HCT116 (cell line): ENCODE results near the gene STYK1. TPM values are rescaled to one million over a fixed set of nuclear protein-coding genes. Genes with fewer than 3 reads are reported as not detected.

ENCODE experiments used
- ATAC-seq: fragments of 200-7000 bp; cut with Tn5 transposase; 2 replicates; pipeline ENCODE4 v1.9.1; 2020; ENCODE audit warnings: mild to moderate bottlenecking, moderate library complexity
- BruUV-seq: library from RNA; stranded (reverse); fragments of 400-500 nt; replicated peaks from 2 replicates; lab custom pipeline; 2021; lab: Mats Ljungman, UMichigan
- CTCF ChIA-PET: fragments of 300-600 bp; sonication (Branson Sonifier 250); formaldehyde crosslinking; loops from one replicate; lab custom pipeline; 2021; ENCODE audit warnings: antibody characterized with exemption; lab: Charles Lee
- POLR2A ChIA-PET: fragments of 300-600, 350-600 bp; sonication (Branson Sonifier 250); formaldehyde crosslinking; loops from one replicate; lab custom pipeline; 2021; ENCODE audit warnings: antibody characterized with exemption; lab: Charles Lee
- RAD21 ChIA-PET, 2 experiments: fragments of 300-600 bp; sonication (Branson Sonifier 250); formaldehyde crosslinking; loops; one replicate each; lab custom pipeline; 2023; ENCODE audit warnings: low total read pairs in 2 of 2; ENCODE audit not compliant: uncharacterized antibody in 2 of 2, unreplicated experiment in 2 of 2, low non-redundant PET in 1 of 2; lab: Charles Lee
- DNase-seq: peaks from one replicate; pipeline ENCODE4 v3.0.0-alpha.2; 2010; ENCODE audit warnings: low read depth, low spot score
- H2AFZ ChIP-seq: fragments of 200-600 bp; shearing (Covaris generic), sonication (generic); 2 replicates; pipeline ENCODE4 v1.6.1; 2017; ENCODE audit warnings: low read depth, mixed run types, mixed read lengths, antibody characterized with exemption, low read length; ENCODE audit not compliant: poor library complexity, severe bottlenecking
- H3K27ac ChIP-seq: 2 replicates; pipeline ENCODE4 v1.5.1; 2012; ENCODE audit warnings: low read depth, low read length
- H3K27me3 ChIP-seq: fragments of 200-600 bp; sonication (generic); 2 replicates; pipeline ENCODE4 v1.6.1; 2016; ENCODE audit warnings: mixed run types, low read length, mixed read lengths; ENCODE audit not compliant: insufficient read depth
- H3K36me3 ChIP-seq, 2 experiments: fragments of 200-500 bp in 1 of 2; fragments of 200-600 bp in 1 of 2; sonication (Bioruptor generic) in 1 of 2; sonication (generic) in 1 of 2; 2 replicates each; pipeline versions ENCODE4 v1.5.1 to v1.6.1; 2014 to 2016; ENCODE audit warnings: low read length in 2 of 2, inconsistent platforms in 1 of 2, mixed read lengths in 1 of 2, mixed run types in 1 of 2; ENCODE audit not compliant: insufficient read depth in 2 of 2, control insufficient read depth in 1 of 2
- H3K4me1 ChIP-seq, 2 experiments: fragments of 200-600 bp in 1 of 2; sonication (generic) in 1 of 2; 2 replicates each; pipeline versions ENCODE4 v1.5.1 to v1.6.1; 2012 to 2017; ENCODE audit warnings: low read length in 2 of 2, inconsistent platforms in 1 of 2, mild to moderate bottlenecking in 1 of 2, mixed read lengths in 1 of 2, mixed run types in 1 of 2, moderate library complexity in 1 of 2; ENCODE audit not compliant: insufficient read depth in 2 of 2, control insufficient read depth in 1 of 2
- H3K4me2 ChIP-seq: fragments of 200-600 bp; sonication (generic); 2 replicates; pipeline ENCODE4 v1.6.1; 2017; ENCODE audit warnings: mixed run types, low read length, mixed read lengths
- H3K4me3 ChIP-seq, 2 experiments: fragments of 200-600 bp in 1 of 2; sonication (generic) in 1 of 2; replicated peaks in 1 of 2; 2 replicates each; pipeline ENCODE4 v1.5.1; 2011 to 2016; ENCODE audit warnings: low read length in 2 of 2, control low read depth in 1 of 2, low read depth in 1 of 2, mild to moderate bottlenecking in 1 of 2, mixed read lengths in 1 of 2, mixed run types in 1 of 2
- H3K79me2 ChIP-seq: fragments of 200-600 bp; sonication (generic); 2 replicates; pipeline ENCODE4 v1.6.1; 2017; ENCODE audit warnings: mild to moderate bottlenecking, mixed run types, low read length, moderate library complexity, mixed read lengths; ENCODE audit not compliant: insufficient read depth
- H3K9ac ChIP-seq: fragments of 200-600 bp; sonication (generic); 2 replicates; pipeline ENCODE4 v1.6.1; 2016; ENCODE audit warnings: low read length, mixed read lengths
- H3K9me2 ChIP-seq: fragments of 200-600 bp; sonication (generic), shearing (Covaris generic); 2 replicates; pipeline ENCODE4 v1.6.1; 2017; ENCODE audit warnings: mixed run types, mild to moderate bottlenecking, moderate library complexity; ENCODE audit not compliant: insufficient read depth
- H3K9me3 ChIP-seq, 2 experiments: fragments of 200-500 bp in 1 of 2; fragments of 200-600 bp in 1 of 2; sonication (Bioruptor generic) in 1 of 2; sonication (generic) in 1 of 2; 2 replicates each; pipeline ENCODE4 v1.6.1; 2014 to 2017; ENCODE audit warnings: low read length in 2 of 2, mixed read lengths in 2 of 2, inconsistent platforms in 1 of 2, low read depth in 1 of 2, mild to moderate bottlenecking in 1 of 2, mixed run types in 1 of 2, moderate library complexity in 1 of 2; ENCODE audit not compliant: control insufficient read depth in 1 of 2, insufficient read depth in 1 of 2
- H4K20me1 ChIP-seq: fragments of 200-600 bp; sonication (generic), shearing (Covaris generic); 2 replicates; pipeline ENCODE4 v1.6.1; 2017; ENCODE audit warnings: mixed run types, mild to moderate bottlenecking, moderate library complexity; ENCODE audit not compliant: insufficient read depth
- CEBPB ChIP-seq: IDR thresholded peaks from 2 replicates; pipeline ENCODE4 v1.6.1; 2012; ENCODE audit warnings: low read depth
- ELF1 ChIP-seq: IDR thresholded peaks from 2 replicates; pipeline ENCODE4 v1.6.1; 2012; ENCODE audit warnings: low read depth, borderline replicate concordance
- FOSL1 ChIP-seq: IDR thresholded peaks from 2 replicates; pipeline ENCODE4 v1.6.1; 2012; ENCODE audit warnings: low read depth
- JUND ChIP-seq: IDR thresholded peaks from 2 replicates; pipeline ENCODE4 v1.6.1; 2012
- POLR2A ChIP-seq: IDR thresholded peaks from 2 replicates; pipeline ENCODE4 v1.7.0; 2011; ENCODE audit warnings: borderline replicate concordance; ENCODE audit not compliant: insufficient read depth, insufficient read length; ENCODE audit errors: extremely low read depth
- SIN3A ChIP-seq: IDR thresholded peaks from 2 replicates; pipeline ENCODE4 v1.6.1; 2012; ENCODE audit warnings: low read depth
- SRF ChIP-seq: IDR thresholded peaks from 2 replicates; pipeline ENCODE4 v1.6.1; 2012; ENCODE audit warnings: low read depth
- TCF7L2 ChIP-seq: IDR thresholded peaks from 2 replicates; pipeline ENCODE4 v1.7.0; 2011; ENCODE audit warnings: borderline replicate concordance, inconsistent platforms; ENCODE audit not compliant: insufficient read depth, insufficient read length; ENCODE audit errors: extremely low read depth
- ZFX ChIP-seq: fragments of 450-650 bp; IDR thresholded peaks from 2 replicates; pipeline ENCODE4 v1.6.1; 2017
- intact Hi-C: fragments of 100-400 bp; cut with micrococcal nuclease; formaldehyde crosslinking; loops from 2 replicates; pipeline ENCODE4 v1.10.0; 2022
- total RNA-seq: library from RNA; stranded (reverse); gene quantifications from one replicate; pipeline ENCODE4 v1.2.1, GENCODE V29; 2021; ENCODE audit not compliant: unreplicated experiment
- TF ChIP-seq, protein P1 (sequence below): IDR thresholded peaks from 2 replicates; pipeline ENCODE4 v1.6.1; 2012
- TF ChIP-seq, protein P2 (sequence below), 3 experiments: fragments of 200-600 bp in 1 of 3; sonication (generic) in 1 of 3; IDR thresholded peaks in 2 of 3; conservative IDR thresholded peaks in 1 of 3; 2 replicates each; pipeline ENCODE4 v1.5.1; 2012 to 2017; ENCODE audit warnings: low read depth in 2 of 3, low read length in 2 of 3, antibody characterized with exemption in 1 of 3, borderline replicate concordance in 1 of 3, control low read depth in 1 of 3, mild to moderate bottlenecking in 1 of 3, mixed read lengths in 1 of 3, mixed run types in 1 of 3, moderate library complexity in 1 of 3; ENCODE audit not compliant: insufficient read depth in 1 of 3

Gene STYK1
- total RNA-seq, 1 experiment from 2014 or later: 4.4 TPM

DNA sequence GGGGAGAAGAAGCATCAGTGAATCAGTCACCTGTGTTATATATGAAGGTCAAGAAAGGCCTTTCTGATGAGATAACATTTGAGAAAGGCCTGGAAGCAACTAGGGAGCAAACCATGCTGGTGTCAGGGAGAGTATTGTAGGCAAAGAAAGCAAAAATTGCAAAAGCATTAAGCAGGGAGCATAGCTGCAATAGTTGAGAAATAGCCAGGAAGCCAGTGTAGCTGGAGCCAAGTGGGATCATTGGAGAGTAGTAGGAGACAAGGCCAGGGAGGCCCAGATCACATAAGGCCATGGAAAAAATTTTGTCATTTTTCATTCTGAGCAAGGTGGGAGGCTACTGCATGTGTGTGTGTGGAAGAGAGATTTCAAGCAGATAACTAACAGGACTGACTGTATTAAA lies 41.6 kb downstream of the STYK1 start:
- Histone ChIP-seq H2AFZ (no peak overlapping the region), H3K36me3 (peaks cover 0 to 12% of the 10 kb centered on the region in 2 experiments; a peak in 2 of 4 replicates), H3K9me3 (no peaks in the 10 kb centered on the region), H3K4me1 (peaks cover 0 to 6% of the 10 kb centered on the region in 2 experiments; a peak in 1 of 4 replicates), H4K20me1 (no peaks in the 10 kb centered on the region), H3K4me2 (no peak overlapping the region), H3K9ac (no peak overlapping the region), H3K79me2 (no peaks in the 10 kb centered on the region), H3K9me2 (no peaks in the 10 kb centered on the region), H3K27me3 (no peaks in the 10 kb centered on the region), H3K27ac (no peak overlapping the region), H3K4me3 (no peak overlapping the region)
- ATAC-seq (no peak), DNase-seq (no peak)
- ChIA-PET POLR2A (no interaction called here), RAD21 (no interaction called here), CTCF (no interaction called here)
- TF ChIP-seq FOSL1: no peak
- TF ChIP-seq ELF1: no peak
- no peak for TF ChIP-seq ZFX
- TF ChIP-seq CEBPB: no peak
- TF ChIP-seq SRF: no peak
- no peak for TF ChIP-seq JUND
- TF ChIP-seq, protein P1, sequence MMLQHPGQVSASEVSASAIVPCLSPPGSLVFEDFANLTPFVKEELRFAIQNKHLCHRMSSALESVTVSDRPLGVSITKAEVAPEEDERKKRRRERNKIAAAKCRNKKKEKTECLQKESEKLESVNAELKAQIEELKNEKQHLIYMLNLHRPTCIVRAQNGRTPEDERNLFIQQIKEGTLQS: no peak
- TF ChIP-seq POLR2A: no peak
- TF ChIP-seq, protein P2, sequence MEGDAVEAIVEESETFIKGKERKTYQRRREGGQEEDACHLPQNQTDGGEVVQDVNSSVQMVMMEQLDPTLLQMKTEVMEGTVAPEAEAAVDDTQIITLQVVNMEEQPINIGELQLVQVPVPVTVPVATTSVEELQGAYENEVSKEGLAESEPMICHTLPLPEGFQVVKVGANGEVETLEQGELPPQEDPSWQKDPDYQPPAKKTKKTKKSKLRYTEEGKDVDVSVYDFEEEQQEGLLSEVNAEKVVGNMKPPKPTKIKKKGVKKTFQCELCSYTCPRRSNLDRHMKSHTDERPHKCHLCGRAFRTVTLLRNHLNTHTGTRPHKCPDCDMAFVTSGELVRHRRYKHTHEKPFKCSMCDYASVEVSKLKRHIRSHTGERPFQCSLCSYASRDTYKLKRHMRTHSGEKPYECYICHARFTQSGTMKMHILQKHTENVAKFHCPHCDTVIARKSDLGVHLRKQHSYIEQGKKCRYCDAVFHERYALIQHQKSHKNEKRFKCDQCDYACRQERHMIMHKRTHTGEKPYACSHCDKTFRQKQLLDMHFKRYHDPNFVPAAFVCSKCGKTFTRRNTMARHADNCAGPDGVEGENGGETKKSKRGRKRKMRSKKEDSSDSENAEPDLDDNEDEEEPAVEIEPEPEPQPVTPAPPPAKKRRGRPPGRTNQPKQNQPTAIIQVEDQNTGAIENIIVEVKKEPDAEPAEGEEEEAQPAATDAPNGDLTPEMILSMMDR (IDR thresholded peaks at IDR 0.05 in 2 of 3, conservative IDR thresholded peaks at IDR 0.05 in 1 of 3; ENCODE audit: borderline replicate concordance in 1 of 3, insufficient read depth in 1 of 3, low read depth in 2 of 3, low read length in 2 of 3): no peak
- no peak for TF ChIP-seq SIN3A
- no peak for TF ChIP-seq TCF7L2
- intact Hi-C loops: no loop called here
- BruUV-seq: no TSS peak
